PC-9 (cell line): ENCODE results near the gene TENT4A. TPM values are rescaled to one million over a fixed set of nuclear protein-coding genes. Genes with fewer than 3 reads are reported as not detected.

Experiments
- BruUV-seq: library from RNA; stranded (reverse); fragments of 400-500 nt; replicated peaks from 2 replicates; lab custom pipeline; 2021; lab: Mats Ljungman, UMichigan
- CTCF ChIA-PET: fragments of 300-600 bp; sonication (Branson Sonifier 250); formaldehyde crosslinking; loops from one replicate; lab custom pipeline; 2022; ENCODE audit warnings: antibody characterized with exemption; lab: Charles Lee
- POLR2A ChIA-PET: fragments of 300-600 bp; sonication (Branson Sonifier 250); formaldehyde crosslinking; loops from one replicate; lab custom pipeline; 2022; ENCODE audit warnings: antibody characterized with exemption; ENCODE audit not compliant: unreplicated experiment; lab: Charles Lee
- DNase-seq, 2 experiments: peaks; one replicate each; pipeline versions ENCODE4 v3.0.0 to v3.0.0-alpha.2; 2015 to 2022; ENCODE audit warnings: mixed read lengths in 1 of 2
- H2AFZ ChIP-seq: fragments of 200-600 bp; sonication (generic); 2 replicates; pipeline ENCODE4 v1.8.1; 2017; ENCODE audit warnings: antibody characterized with exemption
- H3F3A ChIP-seq: fragments of 200-600 bp; sonication (generic); 2 replicates; pipeline ENCODE4 v1.8.1; 2017; ENCODE audit warnings: antibody characterized with exemption, mild to moderate bottlenecking, low read depth; ENCODE audit not compliant: insufficient read depth
- H3K27ac ChIP-seq: fragments of 200-600 bp; sonication (generic); 2 replicates; pipeline ENCODE4 v1.6.1; 2016; ENCODE audit warnings: mixed run types
- H3K27me3 ChIP-seq: fragments of 200-600 bp; sonication (generic); 2 replicates; pipeline ENCODE4 v1.6.1; 2016; ENCODE audit warnings: low read depth, mixed run types; ENCODE audit not compliant: insufficient read depth
- H3K36me3 ChIP-seq: fragments of 200-600 bp; sonication (generic); 2 replicates; pipeline ENCODE4 v1.6.1; 2016; ENCODE audit warnings: low read depth, mixed run types
- H3K4me1 ChIP-seq: fragments of 200-600 bp; sonication (generic); replicated peaks from 2 replicates; pipeline ENCODE4 v1.6.1; 2016; ENCODE audit warnings: mixed run types; ENCODE audit not compliant: insufficient read depth
- H3K4me2 ChIP-seq: fragments of 200-600 bp; sonication (generic); 2 replicates; pipeline ENCODE4 v1.6.1; 2017; ENCODE audit warnings: mixed run types
- H3K4me3 ChIP-seq: fragments of 200-600 bp; sonication (generic); 2 replicates; pipeline ENCODE4 v1.6.1; 2016; ENCODE audit warnings: mixed run types
- H3K79me2 ChIP-seq: fragments of 200-600 bp; sonication (generic); 2 replicates; pipeline ENCODE4 v1.6.1; 2017; ENCODE audit warnings: low read depth, mixed run types
- H3K9me2 ChIP-seq: fragments of 200-600 bp; sonication (generic); 2 replicates; pipeline ENCODE4 v1.8.1; 2017; ENCODE audit warnings: mild to moderate bottlenecking; ENCODE audit not compliant: insufficient read depth
- H3K9me3 ChIP-seq: fragments of 200-600 bp; sonication (generic); 2 replicates; pipeline ENCODE4 v1.8.1; 2016; ENCODE audit warnings: low read depth; ENCODE audit not compliant: insufficient read depth
- H4K20me1 ChIP-seq: fragments of 200-600 bp; sonication (generic); 2 replicates; pipeline ENCODE4 v1.8.1; 2017; ENCODE audit not compliant: insufficient read depth
- EZH2 ChIP-seq: fragments of 200-600 bp; sonication (generic); IDR thresholded peaks from 2 replicates; pipeline ENCODE4 v1.8.0; 2017; ENCODE audit warnings: antibody characterized with exemption, low read depth
- intact Hi-C: fragments of 100-400 bp; cut with micrococcal nuclease; formaldehyde crosslinking; loops from one replicate; pipeline ENCODE4 v1.10.0; 2022; ENCODE audit not compliant: unreplicated experiment
- total RNA-seq: library from RNA; stranded (reverse); gene quantifications from 2 replicates; pipeline ENCODE4 v1.2.3, GENCODE V29; 2021
- TF ChIP-seq, protein P1 (sequence below): fragments of 200-600 bp; sonication (generic); conservative IDR thresholded peaks from 2 replicates; pipeline ENCODE4 v1.6.1; 2017; ENCODE audit warnings: mixed run types, antibody characterized with exemption, mild to moderate bottlenecking, moderate library complexity

The TENT4A gene
- total RNA-seq, 1 experiment from 2014 or later, result 84.8 TPM

DNA sequence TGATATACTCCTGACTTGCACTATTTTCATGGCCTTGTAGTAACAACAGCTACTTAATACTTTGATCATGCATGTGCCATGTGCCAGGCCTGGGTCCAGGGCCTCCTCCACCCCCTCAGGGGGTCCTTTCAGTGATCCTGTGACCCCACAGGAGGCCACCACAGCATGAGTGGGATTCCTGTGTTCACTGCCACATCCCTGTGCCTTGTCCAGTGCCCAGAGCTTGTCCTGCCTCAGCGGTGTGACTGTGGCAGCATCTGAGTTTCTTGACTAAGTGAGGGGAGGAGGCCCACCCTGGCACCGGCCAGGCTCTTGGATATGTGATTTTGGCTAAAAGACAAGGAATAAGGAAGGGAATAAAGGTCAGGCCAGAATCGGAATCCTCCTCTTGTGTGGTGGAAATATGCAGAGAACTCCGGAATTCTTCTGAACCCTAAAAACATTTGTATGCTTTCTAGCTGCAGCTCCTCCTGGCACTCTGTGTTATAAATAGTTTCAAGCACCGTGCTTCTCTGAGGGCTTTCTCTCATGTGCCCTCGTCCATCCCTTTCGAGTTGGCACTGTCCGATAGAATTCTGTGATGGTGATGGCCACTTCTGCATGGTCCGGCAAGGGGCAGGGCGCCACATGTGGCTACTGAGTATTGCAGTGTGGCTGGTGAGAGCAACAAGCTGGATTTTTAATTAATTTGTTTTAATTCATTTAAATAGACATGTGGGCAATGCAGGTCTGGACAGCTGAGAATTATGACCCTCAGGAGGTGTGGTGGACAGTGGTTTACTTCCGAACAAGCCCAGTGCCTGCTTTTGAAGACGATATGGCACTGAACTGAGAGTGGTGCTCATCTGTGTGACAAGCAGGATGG is 31.8 kb downstream of the TENT4A start:
- intact Hi-C loops, result loop anchor here (1.0 kb wide), 1 partner anchor 1253 kb away; no protein-coding TSS in a partner anchor
- peaks cover 54% of the 10 kb centered on the region for H4K20me1 ChIP-seq
- no peaks in the 10 kb centered on the region for H3K9me3 ChIP-seq
- CTCF ChIA-PET, result no interaction called here
- BruUV-seq, result no TSS peak
- peaks cover 42% of the 10 kb centered on the region; the same call in 1 of the 2 replicates for H3K36me3 ChIP-seq
- DNase-seq, result no peak
- peaks cover 52% of the 10 kb centered on the region for H3K79me2 ChIP-seq
- H3K4me2 ChIP-seq, result no peak overlapping the region
- no peak overlapping the region for H3K27ac ChIP-seq
- peaks cover 5% of the 10 kb centered on the region for H3K4me1 ChIP-seq
- no peaks in the 10 kb centered on the region for H3K9me2 ChIP-seq
- POLR2A ChIA-PET, result no interaction called here
- no peak for TF ChIP-seq EZH2
- TF ChIP-seq, protein P1, sequence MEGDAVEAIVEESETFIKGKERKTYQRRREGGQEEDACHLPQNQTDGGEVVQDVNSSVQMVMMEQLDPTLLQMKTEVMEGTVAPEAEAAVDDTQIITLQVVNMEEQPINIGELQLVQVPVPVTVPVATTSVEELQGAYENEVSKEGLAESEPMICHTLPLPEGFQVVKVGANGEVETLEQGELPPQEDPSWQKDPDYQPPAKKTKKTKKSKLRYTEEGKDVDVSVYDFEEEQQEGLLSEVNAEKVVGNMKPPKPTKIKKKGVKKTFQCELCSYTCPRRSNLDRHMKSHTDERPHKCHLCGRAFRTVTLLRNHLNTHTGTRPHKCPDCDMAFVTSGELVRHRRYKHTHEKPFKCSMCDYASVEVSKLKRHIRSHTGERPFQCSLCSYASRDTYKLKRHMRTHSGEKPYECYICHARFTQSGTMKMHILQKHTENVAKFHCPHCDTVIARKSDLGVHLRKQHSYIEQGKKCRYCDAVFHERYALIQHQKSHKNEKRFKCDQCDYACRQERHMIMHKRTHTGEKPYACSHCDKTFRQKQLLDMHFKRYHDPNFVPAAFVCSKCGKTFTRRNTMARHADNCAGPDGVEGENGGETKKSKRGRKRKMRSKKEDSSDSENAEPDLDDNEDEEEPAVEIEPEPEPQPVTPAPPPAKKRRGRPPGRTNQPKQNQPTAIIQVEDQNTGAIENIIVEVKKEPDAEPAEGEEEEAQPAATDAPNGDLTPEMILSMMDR, result no peak
- H3K4me3 ChIP-seq, result no peak overlapping the region
- H2AFZ ChIP-seq, result no peak overlapping the region
- no peaks in the 10 kb centered on the region; the same call in 1 of the 2 replicates for H3F3A ChIP-seq
- no peaks in the 10 kb centered on the region for H3K27me3 ChIP-seq

GRCh38 chr5:6745706-6746222 is 32.5 kb downstream of the TENT4A start:
- POLR2A ChIA-PET, result no interaction called here
- peaks cover 46% of the 10 kb centered on the region for H3K79me2 ChIP-seq
- intact Hi-C loops, result loop anchor here (1.0 kb wide), 1 partner anchor 1253 kb away; no protein-coding TSS in a partner anchor
- no peaks in the 10 kb centered on the region for H3K9me2 ChIP-seq
- no peak overlapping the region for H3K4me2 ChIP-seq
- H3K9me3 ChIP-seq, result no peaks in the 10 kb centered on the region
- CTCF ChIA-PET, result no interaction called here
- H3K27me3 ChIP-seq, result no peaks in the 10 kb centered on the region
- H3K27ac ChIP-seq, result no peak overlapping the region
- no TSS peak for BruUV-seq
- H3K4me3 ChIP-seq, result no peak overlapping the region
- H3F3A ChIP-seq, result no peaks in the 10 kb centered on the region; the same call in 1 of the 2 replicates
- TF ChIP-seq, protein P1, result peak; percentile 88
- TF ChIP-seq EZH2, result no peak
- H3K4me1 ChIP-seq, result peaks cover 5% of the 10 kb centered on the region
- H3K36me3 ChIP-seq, result peaks cover 48% of the 10 kb centered on the region
- H4K20me1 ChIP-seq, result peaks cover 49% of the 10 kb centered on the region
- peak in 1 of 2 experiments; percentile 67 for DNase-seq
- H2AFZ ChIP-seq, result no peak overlapping the region

DNA sequence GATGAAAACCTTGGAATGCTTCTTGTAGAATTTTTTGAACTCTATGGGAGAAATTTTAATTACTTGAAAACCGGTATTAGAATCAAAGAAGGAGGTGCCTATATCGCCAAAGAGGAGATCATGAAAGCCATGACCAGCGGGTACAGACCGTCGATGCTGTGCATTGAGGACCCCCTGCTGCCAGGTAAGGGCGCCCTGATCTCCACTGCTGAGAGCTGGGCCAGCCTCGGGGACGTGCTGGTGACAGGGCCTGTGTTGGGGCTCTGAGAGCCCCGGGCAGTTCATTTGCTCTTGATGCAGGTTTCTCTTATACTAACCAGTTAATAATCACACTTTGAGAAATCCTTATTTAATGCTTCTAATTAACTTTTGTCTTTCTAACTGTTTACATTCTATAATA is 33.0 kb downstream of the TENT4A start:
- Histone ChIP-seq H3K27me3 (no peaks in the 10 kb centered on the region), H3F3A (no peaks in the 10 kb centered on the region; the same call in 1 of the 2 replicates), H3K36me3 (peaks cover 53% of the 10 kb centered on the region), H3K9me3 (no peaks in the 10 kb centered on the region), H3K4me3 (no peak overlapping the region), H3K27ac (no peak overlapping the region), H4K20me1 (peaks cover 47% of the 10 kb centered on the region), H3K4me2 (no peak overlapping the region), H3K79me2 (peaks cover 44% of the 10 kb centered on the region), H3K4me1 (peaks cover 5% of the 10 kb centered on the region), H2AFZ (no peak overlapping the region), H3K9me2 (no peaks in the 10 kb centered on the region)
- TF ChIP-seq, protein P1, result no peak
- TF ChIP-seq EZH2, result no peak
- DNase-seq, result no peak
- POLR2A ChIA-PET, result no interaction called here
- intact Hi-C loops, result no loop called here
- no TSS peak for BruUV-seq
- CTCF ChIA-PET, result no interaction called here
